Measurements from ENCODE around the gene CREG1.

Gene CREG1

DNA sequence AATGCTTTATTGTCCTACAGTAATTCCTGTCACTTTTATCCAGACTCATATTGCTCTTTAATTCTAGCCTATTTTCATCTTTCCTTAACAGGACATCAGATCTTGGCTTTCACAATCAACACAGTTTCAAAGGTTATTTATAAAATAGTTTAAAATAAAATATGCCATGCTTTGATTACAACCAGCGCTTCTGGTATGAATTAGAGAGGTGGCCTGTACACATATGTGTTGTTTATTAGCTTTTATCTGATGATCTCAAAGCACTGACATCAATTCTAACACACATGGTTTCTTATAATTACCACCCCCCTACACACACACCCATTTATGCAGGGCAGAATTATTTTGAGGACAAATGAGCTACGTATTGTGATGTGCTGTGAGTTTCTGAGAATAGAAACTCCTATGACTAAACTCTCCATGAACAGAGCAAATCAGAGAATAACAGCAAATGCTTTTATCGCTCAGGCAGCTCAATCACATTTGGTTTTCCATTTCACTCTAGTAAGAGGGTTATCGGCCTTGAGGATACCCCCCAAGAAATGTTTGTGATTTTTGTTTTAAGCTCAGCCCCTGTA, 53.2 kb downstream of the CREG1 start:
- no peak overlapping the region for H3K27ac ChIP-seq (replicated peaks)
- no peak for DNase-seq (ENCODE audit: low read depth in 1 of 2, low spot score in 1 of 2)
- H3K4me3 ChIP-seq (replicated peaks; ENCODE audit: insufficient read depth, low read length): no peak overlapping the region
- no peak for TF ChIP-seq SPI1 (IDR thresholded peaks at IDR 0.05; ENCODE audit: borderline replicate concordance, low read depth)
- TF ChIP-seq, protein P1, sequence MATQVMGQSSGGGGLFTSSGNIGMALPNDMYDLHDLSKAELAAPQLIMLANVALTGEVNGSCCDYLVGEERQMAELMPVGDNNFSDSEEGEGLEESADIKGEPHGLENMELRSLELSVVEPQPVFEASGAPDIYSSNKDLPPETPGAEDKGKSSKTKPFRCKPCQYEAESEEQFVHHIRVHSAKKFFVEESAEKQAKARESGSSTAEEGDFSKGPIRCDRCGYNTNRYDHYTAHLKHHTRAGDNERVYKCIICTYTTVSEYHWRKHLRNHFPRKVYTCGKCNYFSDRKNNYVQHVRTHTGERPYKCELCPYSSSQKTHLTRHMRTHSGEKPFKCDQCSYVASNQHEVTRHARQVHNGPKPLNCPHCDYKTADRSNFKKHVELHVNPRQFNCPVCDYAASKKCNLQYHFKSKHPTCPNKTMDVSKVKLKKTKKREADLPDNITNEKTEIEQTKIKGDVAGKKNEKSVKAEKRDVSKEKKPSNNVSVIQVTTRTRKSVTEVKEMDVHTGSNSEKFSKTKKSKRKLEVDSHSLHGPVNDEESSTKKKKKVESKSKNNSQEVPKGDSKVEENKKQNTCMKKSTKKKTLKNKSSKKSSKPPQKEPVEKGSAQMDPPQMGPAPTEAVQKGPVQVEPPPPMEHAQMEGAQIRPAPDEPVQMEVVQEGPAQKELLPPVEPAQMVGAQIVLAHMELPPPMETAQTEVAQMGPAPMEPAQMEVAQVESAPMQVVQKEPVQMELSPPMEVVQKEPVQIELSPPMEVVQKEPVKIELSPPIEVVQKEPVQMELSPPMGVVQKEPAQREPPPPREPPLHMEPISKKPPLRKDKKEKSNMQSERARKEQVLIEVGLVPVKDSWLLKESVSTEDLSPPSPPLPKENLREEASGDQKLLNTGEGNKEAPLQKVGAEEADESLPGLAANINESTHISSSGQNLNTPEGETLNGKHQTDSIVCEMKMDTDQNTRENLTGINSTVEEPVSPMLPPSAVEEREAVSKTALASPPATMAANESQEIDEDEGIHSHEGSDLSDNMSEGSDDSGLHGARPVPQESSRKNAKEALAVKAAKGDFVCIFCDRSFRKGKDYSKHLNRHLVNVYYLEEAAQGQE (IDR thresholded peaks at IDR 0.05; ENCODE audit: insufficient replicate concordance, low read depth): no peak
- TF ChIP-seq POLR2AphosphoS5 (IDR thresholded peaks at IDR 0.05; ENCODE audit: low read depth): no peak
- no peak for TF ChIP-seq GABPA (IDR thresholded peaks at IDR 0.05; ENCODE audit: low read depth)
- TF ChIP-seq, protein P2, sequence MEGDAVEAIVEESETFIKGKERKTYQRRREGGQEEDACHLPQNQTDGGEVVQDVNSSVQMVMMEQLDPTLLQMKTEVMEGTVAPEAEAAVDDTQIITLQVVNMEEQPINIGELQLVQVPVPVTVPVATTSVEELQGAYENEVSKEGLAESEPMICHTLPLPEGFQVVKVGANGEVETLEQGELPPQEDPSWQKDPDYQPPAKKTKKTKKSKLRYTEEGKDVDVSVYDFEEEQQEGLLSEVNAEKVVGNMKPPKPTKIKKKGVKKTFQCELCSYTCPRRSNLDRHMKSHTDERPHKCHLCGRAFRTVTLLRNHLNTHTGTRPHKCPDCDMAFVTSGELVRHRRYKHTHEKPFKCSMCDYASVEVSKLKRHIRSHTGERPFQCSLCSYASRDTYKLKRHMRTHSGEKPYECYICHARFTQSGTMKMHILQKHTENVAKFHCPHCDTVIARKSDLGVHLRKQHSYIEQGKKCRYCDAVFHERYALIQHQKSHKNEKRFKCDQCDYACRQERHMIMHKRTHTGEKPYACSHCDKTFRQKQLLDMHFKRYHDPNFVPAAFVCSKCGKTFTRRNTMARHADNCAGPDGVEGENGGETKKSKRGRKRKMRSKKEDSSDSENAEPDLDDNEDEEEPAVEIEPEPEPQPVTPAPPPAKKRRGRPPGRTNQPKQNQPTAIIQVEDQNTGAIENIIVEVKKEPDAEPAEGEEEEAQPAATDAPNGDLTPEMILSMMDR (IDR thresholded peaks at IDR 0.05; ENCODE audit: insufficient read depth, low read length): no peak
- peaks cover 8% of the 10 kb centered on the region for H3K27me3 ChIP-seq (ENCODE audit: insufficient read depth, poor library complexity, severe bottlenecking)

DNA sequence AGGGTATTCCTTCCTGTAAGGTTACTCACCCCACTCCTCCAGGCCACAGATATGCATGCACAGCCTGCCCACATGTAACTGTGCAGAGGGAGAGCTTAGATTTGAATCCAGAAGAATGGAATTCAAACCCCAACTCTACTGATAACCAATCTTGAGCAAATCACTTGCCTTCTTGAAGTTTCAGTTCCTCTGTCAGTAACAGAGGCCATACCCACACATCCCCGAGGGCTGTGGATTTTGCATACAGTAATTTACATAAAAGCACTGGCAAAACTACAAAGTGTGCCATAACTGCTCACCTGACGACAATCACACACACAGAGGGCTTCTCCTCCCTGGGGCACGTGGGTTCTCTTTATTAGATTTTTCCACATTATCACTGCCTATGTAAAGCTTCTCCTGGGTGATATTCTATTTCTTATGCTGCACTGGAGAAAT, 53.9 kb downstream of the CREG1 start:
- Histone ChIP-seq H3K4me3 (replicated peaks; ENCODE audit: insufficient read depth, low read length) (no peak overlapping the region), H3K27me3 (ENCODE audit: insufficient read depth, poor library complexity, severe bottlenecking) (peaks cover 8% of the 10 kb centered on the region), H3K27ac (replicated peaks) (no peak overlapping the region)
- TF ChIP-seq, protein P1 (IDR thresholded peaks at IDR 0.05; ENCODE audit: insufficient replicate concordance, low read depth): no peak
- TF ChIP-seq SPI1 (IDR thresholded peaks at IDR 0.05; ENCODE audit: borderline replicate concordance, low read depth) (no peak), POLR2AphosphoS5 (IDR thresholded peaks at IDR 0.05; ENCODE audit: low read depth) (no peak), GABPA (IDR thresholded peaks at IDR 0.05; ENCODE audit: low read depth) (no peak)
- TF ChIP-seq, protein P2 (IDR thresholded peaks at IDR 0.05; ENCODE audit: insufficient read depth, low read length): no peak
- DNase-seq (ENCODE audit: low read depth in 1 of 2, low spot score in 1 of 2): no peak

DNA sequence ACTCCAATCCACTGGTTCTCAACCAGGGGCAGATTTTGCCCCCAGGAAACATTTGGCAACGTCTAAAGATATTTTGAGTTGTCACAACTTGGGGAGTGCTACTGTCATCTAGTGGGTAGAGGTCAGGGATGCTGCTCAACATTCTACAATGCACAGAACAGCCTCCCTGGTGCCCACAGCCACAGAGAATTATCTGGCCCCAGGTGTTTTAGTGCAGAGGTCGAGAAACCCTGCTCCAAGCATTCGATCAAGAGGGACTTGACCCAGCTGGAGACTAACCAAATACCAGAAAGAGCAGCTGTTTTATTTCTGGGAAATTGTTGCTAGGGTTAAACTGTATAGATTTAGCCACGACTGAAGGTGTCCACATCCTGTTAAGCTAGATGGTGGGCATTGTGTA, 54.5 kb downstream of the CREG1 start:
- H3K4me3 ChIP-seq (replicated peaks; ENCODE audit: insufficient read depth, low read length): no peak overlapping the region
- peaks cover 12% of the 10 kb centered on the region for H3K27me3 ChIP-seq (ENCODE audit: insufficient read depth, poor library complexity, severe bottlenecking)
- TF ChIP-seq GABPA (IDR thresholded peaks at IDR 0.05; ENCODE audit: low read depth): no peak
- no peak for TF ChIP-seq SPI1 (IDR thresholded peaks at IDR 0.05; ENCODE audit: borderline replicate concordance, low read depth)
- no peak for TF ChIP-seq POLR2AphosphoS5 (IDR thresholded peaks at IDR 0.05; ENCODE audit: low read depth)
- TF ChIP-seq, protein P1 (IDR thresholded peaks at IDR 0.05; ENCODE audit: insufficient replicate concordance, low read depth): no peak
- TF ChIP-seq, protein P2 (IDR thresholded peaks at IDR 0.05; ENCODE audit: insufficient read depth, low read length): no peak
- DNase-seq (ENCODE audit: low read depth in 1 of 2, low spot score in 1 of 2): no peak
- no peak overlapping the region for H3K27ac ChIP-seq (replicated peaks)
